Measurements from ENCODE around the gene SDK1.

GRCh38 chr7:4129481-4130122, 828.5 kb downstream of the SDK1 start:
- TF ChIP-seq CTCF (IDR thresholded peaks at IDR 0.05; ENCODE audit: low read depth, low read length, missing input control) (no peak), EGR1 (IDR thresholded peaks at IDR 0.05; ENCODE audit: low read depth in 2 of 2) (no peak), TAF1 (conservative IDR thresholded peaks at IDR 0.05) (no peak), ATF3 (IDR thresholded peaks at IDR 0.05) (no peak), ZBTB33 (IDR thresholded peaks at IDR 0.05) (no peak), RAD21 (IDR thresholded peaks at IDR 0.05) (no peak), YY1 (IDR thresholded peaks at IDR 0.05) (no peak), REST (IDR thresholded peaks at IDR 0.05) (no peak), JUND (IDR thresholded peaks at IDR 0.05) (no peak), MAX (IDR thresholded peaks at IDR 0.05) (no peak), HNF4G (IDR thresholded peaks at IDR 0.05) (no peak), GABPA (IDR thresholded peaks at IDR 0.05 in 1 of 2, conservative IDR thresholded peaks at IDR 0.05 in 1 of 2) (no peak)

Measured in liver (tissue), 3 donors.